T-helper 22 cell (primary cell): ENCODE measurements around the gene NFATC1.

ENCODE experiments used
- DNase-seq: peaks from one replicate; pipeline ENCODE4 v3.0.0-alpha.2; 2020; ENCODE audit warnings: low read depth

Gene NFATC1

DNA sequence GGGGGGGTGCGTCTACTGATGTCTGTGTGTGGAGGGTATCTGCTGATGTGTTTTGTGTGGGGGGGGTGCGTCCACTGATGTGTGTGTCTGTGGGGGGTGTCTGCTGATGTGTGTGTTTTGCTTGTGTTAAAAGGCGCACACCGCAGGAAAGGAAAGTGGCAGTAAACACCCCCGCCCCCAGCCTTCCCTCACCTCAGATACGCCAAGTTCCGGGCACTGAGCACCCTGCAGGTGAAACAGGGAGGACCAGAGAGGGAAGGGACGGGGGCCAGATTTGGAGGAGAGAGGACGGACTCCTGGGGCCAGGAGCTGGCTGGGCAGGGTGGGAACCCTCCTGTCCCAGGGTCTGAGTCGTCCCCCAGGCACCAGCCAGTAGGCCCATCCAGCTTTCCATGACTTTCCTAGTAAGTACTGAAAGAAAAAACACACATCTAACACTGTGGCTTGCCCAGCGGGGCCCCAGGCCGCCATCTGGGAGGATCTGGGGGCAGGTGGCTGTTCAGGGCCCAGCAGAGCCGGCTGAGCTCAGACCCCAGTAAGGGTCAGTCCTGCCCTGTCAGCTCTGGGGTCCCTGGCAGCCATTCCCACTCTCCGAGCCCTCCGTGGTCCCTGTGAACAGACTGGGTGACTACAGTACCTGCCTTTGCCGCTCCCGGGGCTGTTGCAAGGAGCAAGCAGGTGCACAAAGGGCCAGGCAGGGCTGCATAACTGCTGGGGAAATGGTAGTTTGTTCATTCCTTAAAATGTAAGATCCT lies 126.9 kb downstream of the NFATC1 start:
- DNase-seq, result peak; percentile 25

DNA sequence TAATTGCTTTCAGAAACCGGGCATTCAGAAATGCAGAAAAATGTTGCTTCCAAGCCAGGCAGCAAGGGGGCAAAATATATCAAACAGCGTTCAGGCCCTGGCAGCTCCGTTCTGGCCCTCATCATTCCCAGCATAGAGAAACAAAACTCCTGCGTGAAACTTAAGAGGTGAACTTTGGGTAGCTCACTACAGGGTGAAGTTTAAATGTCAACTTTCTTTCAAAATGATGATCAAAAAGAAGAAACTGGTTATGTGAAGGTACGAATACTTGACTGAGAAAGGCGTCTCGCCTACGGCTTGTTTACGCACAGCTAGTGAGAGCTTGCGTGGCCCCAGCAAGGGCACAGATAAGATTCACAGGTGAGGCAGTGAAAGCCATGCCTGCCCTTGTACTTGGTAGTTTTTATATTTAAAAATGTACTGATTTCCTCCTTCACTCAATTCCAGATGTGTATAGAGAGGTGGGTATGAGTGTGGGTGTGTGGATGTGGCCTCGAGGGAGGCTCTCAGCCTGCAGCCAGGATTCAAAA lies 127.5 kb downstream of the NFATC1 start:
- peak; percentile 26 for DNase-seq

DNA sequence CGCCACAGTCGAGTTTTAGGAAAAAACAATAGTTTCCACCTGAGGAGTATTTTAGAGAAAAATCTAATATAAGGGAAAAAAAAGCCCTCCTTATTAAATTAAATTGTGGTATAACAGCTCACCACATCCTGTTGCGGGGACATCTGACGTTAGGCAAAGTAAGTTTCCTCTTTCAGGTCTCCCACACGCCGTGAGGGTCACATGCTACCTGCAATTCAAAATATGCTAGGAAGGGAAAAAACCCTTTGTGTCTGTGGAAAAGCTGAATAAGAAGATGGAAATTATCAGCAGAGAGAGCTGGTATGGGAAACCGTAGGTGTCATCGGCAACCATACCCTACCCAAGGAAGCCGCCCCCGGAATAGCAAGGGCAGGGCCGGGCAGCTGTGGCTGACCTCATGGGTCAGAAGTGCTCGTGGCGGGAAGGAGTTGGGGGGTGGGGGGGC lies 128.0 kb downstream of the NFATC1 start:
- DNase-seq, result peak; percentile 70

DNA sequence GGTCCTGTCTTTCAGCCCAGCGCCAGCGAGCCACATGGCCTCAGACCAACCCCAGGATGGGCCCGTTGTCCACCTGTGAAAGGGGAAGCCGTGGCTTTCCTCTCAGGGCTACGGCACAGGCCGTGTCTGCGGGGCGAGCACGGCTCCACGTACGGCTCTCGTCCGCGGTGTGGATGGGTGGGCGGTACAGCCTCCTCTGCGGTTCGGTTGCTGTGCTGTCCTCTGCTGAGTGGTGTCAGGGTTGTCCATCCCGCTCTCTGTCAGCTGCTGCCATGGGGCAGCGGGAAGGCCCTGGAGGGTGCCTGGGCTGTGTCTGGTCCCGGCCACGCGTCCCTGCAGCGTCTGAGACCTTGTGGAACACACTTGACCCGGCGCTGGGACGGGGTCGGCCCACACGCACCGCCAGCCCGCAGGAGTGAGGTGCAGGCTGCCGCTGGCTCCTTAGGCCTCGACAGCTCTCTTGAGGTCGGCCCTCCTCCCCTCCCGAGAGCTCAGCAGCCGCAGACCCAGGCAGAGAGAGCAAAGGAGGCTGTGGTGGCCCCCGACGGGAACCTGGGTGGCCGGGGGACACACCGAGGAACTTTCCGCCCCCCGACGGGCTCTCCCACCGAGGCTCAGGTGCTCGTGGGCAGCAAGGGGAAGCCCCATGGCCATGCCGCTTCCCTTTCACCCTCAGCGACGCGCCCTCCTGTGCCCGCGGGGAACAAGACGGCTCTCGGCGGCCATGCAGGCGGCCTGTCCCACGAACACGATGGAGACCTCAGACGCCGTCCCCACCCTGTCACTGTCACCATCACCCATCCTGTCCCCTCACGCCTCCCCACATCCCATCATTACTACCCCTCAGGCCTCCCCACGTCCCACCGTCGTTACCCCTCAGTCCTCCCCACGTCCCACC lies 128.7 kb downstream of the NFATC1 start:
- peak; percentile 28 for DNase-seq

DNA sequence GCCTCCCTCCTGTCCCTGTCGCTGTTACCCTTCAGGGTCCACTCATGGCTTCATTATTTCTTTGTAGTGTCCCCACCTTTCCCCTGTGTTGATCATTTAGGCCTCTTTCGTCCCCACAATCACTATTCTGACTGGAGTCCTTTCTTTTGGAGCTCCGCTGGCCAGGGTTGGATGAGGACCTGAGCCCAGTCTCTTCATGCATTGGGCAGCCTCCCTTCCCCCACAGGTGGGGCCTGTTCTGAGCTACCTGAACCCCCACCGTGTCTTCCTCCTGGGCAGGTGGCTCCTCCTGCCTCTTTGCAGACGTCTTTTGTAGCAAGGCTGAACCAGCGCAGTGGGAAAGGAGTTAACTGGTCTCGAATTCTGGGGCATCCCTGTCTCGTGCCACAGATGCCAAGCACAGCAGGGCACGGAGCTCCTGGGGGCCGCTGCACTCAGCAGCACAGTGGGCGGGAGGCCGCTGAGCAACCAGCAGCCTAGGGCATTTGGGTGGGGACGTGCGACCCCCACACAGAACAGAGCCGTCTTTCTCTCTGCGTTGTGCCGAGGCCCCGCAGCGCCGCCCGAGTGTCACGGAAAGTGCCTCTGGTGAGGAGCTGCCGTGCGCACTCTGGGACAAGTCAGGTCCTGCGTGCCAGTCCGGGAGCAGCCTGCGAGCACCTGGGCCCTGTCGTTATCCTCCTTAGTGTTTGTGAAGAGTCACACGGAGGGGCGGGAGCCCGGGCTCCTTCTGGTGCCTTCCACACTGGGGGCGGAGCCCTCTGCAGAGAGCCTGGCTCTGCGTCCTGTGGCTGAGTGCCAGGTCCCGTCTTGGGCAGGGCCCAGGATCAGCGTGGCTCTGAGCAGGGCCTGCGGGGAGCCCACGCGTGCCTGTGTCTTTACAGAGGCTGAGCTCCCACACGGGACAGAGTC lies 130.1 kb downstream of the NFATC1 start:
- DNase-seq, result no peak

DNA sequence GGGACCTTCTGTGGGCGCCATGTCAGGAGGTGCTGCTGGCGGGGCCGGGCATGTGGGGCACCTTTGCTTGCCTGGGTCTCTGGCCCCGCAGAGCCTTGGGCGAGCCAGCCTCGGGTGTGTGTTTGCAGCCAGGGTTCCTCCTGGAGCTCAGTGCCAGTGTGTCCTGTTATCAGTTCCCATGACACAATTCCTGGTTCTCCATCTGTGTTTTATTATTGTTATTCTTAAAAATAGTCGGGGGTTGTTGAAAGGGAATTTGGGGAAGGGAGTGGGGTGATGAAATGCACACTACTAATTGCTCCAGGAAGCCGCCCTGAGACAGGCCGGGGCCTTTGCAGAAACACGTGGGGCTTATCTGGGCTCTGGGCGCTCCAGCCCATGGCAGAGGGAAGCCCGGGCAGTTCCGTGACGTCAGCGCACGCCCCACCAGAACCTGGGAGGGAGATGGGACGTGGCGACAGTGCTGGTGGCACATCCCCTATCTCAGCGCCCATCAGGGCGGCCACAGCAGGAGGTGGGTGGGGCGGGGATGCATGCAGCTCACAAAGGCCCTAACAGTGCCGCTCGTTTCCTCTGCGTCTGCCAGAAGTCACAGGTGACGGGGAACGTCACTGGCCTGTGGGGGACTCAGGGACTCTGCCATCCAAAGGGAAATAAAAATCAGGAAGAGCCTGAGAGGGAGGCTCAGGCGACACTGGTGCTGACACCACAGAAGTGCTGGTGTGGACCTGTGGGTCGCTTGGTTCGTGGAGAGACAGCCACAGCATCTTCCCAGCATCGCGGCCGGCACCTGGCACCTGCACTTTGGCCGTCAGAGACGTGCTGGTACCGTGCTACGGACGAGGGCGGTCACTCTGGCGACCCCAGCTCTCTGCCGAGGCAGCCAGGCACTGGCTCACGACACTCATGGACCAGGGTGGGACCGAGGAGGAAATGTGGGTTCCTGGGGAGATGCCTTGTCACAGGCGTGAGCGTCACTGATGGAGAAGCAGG lies 131.0 kb downstream of the NFATC1 start:
- no peak for DNase-seq

DNA sequence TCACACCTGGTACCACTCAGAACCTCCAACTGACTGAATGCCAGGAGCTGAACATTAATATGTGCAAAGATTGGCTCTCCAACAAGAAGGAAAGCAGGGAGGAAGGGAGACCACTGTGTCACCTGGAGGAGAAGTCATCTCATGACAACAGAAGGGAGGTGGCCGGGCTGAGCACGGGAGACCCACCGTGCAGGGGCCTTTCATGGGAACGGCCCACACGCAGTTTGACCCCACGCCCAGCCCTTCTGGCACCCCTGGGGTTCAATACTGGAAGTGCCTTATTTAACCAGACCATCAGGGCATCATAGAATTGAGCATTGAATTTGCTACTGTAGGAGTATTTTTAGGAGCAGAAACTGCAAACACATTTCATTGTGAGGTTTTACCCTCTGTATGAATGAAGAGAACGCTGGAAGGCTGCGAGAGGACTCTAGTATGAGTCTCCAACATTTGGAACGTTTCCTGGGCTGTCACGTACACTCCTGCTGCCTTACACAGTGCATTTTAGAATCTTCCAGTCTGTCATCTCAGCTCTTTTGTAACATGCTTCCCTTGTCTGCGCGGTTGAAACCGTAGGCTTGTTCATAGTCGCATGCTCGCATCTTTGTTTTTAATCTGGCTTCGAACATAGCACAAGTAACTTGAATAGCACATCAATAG lies 132.1 kb downstream of the NFATC1 start:
- no peak for DNase-seq

DNA sequence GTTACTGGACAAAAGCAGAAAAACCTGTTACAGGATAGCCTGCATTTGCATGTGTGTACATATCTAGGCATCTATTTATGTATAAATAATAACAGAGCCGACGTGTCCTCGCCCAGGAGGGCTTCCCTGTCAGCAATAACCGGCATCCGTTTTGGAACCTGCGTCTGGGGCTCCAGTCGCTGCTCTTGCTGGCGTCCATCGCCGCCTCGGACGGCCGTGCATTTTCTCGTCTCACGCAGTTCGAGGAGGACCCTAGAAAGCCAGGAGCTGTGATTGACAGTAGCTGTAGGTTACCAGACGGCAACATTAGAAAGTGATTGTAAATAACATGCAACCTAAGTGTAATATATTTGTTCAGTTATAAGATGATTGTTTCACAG lies 132.6 kb downstream of the NFATC1 start:
- no peak for DNase-seq

DNA sequence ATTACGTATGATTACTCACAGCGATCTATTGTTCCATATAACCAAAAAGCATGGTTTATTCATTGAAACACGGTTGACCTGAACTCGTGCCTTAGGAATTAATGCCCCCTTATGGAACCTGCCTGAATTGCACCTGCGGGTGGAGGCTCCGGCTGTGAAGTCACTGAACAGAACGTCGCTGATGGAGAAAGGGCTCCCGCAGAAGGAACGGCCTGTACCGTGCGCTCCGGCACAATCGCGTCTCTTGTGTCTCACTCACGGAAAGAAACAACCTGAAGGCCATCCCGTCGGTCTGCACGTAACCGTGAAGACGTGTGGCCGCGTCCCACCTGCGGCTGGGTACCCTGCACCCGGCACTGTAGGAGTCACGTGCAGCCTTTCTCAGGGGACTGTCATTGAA lies 133.1 kb downstream of the NFATC1 start:
- DNase-seq, result peak; percentile 36

DNA sequence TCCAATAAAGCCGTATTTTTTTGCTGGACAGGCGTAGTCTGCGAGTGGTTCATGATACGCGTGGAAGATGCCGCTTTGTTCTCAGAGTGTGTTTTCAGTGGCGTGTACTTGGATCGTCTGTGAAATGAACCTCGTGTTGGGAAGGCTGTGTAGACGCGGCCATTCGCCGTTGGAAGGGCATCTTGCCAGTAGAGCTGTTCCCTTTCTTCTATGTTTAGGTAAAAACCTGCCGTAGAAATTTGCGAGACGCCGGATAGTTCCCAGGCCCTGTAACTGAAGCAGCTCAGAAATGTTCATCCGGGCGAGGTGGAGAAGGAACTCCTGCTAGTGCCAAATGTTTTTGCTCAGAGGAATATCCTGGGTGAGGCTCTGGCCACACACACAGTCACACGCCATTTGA lies 133.6 kb downstream of the NFATC1 start:
- no peak for DNase-seq

DNA sequence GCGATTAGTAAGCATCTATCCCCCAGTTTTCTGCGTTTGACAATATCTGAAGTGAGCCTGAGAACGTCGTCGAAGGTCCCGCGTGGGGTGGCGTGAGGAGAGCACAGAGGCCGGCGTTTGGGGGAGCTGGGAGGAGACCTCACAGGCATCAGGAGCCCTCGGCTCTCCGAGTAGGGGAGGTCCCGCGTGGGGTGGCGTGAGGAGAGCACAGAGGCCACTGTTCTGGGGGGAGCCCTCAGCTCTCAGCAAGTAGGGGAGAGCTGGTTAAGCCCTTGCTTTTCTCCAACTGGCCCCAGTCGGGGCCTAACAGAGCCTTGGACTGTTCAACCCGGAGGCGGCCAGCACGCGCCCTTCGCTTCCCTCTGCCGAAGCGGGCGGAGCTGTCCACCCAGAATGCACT lies 134.3 kb downstream of the NFATC1 start:
- no peak for DNase-seq

DNA sequence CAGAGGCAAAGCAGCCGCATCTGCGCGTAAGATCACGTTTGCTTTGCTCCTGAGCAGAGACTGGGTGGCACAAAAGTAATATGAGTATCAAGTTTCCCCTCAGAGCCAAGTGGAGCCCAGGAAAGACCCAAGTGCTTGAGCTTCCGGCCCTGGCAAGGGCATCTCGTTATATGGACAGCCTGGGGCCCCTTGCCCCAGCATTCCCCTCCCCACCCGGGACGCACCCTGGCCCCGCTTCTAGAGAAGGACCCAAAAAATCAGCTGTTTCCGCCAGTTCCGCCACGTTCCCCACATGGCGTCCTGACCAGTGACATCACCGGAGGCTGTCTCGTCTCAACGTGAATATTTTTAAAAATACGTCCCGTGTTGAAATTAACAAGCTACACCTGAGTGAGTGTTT lies 135.1 kb downstream of the NFATC1 start:
- no peak for DNase-seq

DNA sequence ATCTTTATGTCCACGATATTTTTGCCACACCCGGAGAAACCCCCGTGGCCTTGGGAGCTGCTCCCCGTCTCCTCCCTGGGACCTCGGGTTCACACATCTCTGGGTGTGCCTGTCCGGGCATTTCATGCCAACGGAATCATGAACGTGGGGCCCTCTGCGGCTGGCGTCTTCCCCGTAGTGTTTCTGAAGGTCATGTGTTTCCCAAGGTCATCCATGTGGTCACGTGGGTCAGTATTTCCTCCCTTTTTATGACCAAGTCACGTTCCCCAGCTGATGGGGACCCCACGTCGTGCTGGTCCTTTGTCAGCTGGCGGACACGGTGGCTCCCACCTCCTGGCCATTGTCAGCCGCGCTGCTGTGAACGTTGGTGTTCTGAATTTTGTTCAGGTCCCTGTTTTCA lies 135.7 kb downstream of the NFATC1 start:
- no peak for DNase-seq

DNA sequence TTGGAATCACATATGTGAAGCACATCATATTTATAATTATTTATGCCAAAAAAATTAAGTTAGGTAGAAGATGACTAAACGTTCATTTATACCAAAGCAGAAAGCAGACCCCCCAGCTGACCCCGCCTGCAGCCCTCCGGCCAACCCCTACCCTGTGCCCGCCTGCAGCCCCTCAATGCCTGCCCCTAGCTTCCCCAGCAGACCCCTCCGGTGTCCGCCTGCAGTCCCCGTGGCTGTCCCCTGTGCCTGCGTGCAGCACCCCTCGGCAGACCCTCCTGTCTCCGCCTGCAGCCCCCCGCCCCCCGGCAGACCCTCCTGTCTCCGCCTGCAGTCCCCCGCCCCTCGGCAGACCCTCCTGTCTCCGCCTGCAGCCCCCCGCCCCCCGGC lies 136.2 kb downstream of the NFATC1 start:
- DNase-seq, result no peak

DNA sequence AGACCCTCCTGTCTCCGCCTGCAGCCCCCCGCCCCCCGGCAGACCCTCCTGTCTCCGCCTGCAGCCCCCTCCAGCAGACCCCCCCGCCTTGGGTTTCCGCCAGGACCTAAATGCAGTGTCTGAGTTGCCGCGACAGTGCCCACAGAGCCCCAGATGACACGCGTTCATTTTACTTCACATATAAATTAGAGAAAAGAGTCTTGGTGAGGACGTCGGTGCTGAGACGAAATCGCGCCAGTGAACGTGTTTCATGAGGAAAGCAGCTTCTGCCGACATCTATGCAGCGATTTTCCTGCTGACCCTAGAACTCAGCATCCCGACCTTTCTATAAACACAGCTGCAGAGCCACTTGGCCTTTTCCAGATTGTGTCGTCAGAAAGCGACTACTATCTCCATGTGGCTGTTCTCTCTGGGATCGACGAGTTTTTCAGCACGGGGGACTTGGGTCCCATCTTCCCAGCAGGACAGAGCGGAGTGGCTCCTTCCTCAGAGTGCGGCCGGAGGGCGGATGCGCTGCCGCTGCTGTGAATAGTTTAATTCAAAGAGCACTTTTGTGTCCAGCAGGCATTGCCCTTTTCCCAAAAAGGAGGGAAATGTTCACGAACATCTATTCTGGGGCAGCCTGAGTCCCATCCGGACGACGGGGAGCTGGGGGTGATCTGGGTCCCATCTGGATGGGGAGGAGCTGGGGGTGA lies 136.7 kb downstream of the NFATC1 start:
- no peak for DNase-seq

DNA sequence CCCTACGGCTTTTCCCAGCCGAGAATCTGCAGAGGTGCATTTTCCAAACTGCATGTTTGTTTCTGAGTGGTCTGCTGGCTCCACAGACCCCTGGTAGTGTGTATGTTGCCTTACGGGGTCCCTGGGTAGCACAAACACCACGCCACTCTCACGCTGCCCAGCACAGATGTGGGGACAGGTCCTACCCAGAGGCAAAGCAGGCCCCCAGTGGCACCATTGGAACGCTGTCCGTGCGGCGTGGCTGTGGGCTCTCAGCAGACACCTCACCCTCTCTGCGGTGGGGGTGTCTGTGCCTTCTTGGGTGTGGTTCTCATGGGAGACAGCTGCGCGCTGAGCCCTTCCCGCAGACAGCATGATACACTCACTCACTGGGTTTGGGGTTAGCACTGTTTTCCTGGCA lies 137.4 kb downstream of the NFATC1 start:
- no peak for DNase-seq

DNA sequence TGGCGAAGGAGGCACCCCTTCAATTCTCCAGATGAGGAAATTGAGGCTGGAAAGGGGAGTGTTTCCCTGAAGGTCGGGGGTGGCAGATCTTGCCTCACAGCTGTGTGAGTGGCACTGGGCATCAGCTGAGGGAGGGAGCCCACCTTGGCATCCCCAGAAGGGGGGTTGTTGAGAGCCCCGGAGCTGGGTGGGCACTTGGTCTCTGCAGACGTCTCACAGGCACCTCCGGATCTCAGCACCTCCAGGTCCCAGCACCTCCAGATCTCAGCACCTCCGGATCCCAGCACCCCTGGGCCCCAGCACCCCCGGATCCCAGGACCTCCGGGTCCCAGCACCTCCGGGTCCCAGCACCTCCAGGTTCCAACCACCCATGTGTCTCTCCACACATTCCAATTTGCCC lies 137.9 kb downstream of the NFATC1 start:
- DNase-seq, result no peak

DNA sequence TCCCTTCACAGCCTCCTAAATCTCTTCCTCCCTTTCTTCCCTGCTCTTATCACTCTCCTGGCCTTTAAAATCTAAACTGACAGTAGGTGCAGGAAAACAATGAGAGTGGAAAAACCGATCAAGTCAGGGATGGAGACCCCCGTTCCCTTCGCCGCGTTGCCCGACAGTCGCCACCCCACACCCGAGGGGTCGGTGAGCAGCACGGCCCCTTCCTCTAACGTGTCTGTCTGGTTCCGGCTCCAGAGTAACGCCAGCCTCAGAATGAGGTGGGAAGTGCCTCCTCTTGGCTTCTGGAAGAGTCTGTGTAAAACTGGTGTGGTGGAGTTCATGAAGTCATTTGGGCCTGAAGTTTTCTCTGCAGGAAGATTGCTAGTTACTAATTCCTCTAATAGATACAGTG lies 138.6 kb downstream of the NFATC1 start:
- no peak for DNase-seq

DNA sequence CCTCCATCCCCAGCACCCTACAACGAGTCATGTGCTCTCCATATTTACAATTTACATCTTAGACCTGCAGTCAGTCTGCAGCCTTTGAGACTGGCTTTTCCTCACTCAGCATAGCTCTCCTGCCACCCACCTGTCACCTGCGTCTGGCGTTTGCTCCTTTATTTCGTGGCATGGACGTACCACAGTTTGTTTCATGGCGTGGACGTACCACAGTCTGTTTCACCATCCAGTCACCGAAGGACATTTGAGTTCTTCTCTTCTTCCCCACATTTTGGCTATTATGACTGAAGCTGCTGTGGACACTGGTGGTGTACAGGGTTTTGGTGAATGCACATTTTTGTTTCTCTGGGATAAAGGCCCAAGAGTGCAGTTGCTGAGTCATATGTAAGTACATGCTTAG lies 142.0 kb downstream of the NFATC1 start:
- no peak for DNase-seq

DNA sequence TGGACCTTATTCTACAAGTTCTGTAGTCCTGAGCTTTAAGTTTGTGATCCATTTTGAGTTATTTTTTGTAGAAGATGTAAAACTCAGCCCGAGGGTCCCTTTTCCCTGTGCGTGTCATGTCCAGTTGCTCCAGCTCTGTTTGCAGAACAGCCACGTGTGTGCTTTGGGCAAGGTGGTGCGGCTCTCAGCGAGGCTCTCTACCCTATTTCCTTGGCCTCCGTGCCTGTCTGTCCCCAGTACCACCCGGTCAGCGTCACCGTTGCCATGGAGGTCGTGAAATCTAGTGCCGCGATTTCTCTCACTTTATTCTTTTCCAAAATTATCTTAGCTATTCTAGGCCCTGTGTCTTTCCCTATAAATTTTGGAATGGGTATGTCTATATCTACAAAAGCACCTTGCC lies 142.9 kb downstream of the NFATC1 start:
- no peak for DNase-seq
